Testis (tissue), 2 donors: Measurements from ENCODE around the gene GPR158.

Experiments
- CTCF ChIP-seq, 3 experiments: fragments of 450-650 bp in 2 of 3; fragments of 200-600 bp in 1 of 3; sonication (generic) in 1 of 3; IDR thresholded peaks; one replicate each; pipeline ENCODE4 v1.5.1; 2016 to 2019; ENCODE audit warnings: antibody characterized with exemption in 3 of 3, mild to moderate bottlenecking in 2 of 3, moderate library complexity in 1 of 3
- POLR2A ChIP-seq: fragments of 450-650 bp; IDR thresholded peaks from one replicate; pipeline ENCODE4 v1.6.1; 2017; ENCODE audit warnings: antibody characterized with exemption, mild to moderate bottlenecking, moderate library complexity

GRCh38 chr10:25639646-25640045 lies 464.8 kb downstream of the GPR158 start:
- TF ChIP-seq CTCF (IDR thresholded peaks at IDR 0.05), result no peak
- TF ChIP-seq POLR2A, result no peak
